K562 (cell line): ENCODE data around the gene GNG5.

Experiments
- AFF4 ChIP-seq: sonication (generic); formaldehyde crosslinking; IDR thresholded peaks from 2 replicates; pipeline ENCODE4 v1.8.0; 2023; ENCODE audit warnings: mild to moderate bottlenecking, missing genetic modification reagents
- EP300 ChIP-seq: IDR thresholded peaks from 2 replicates; pipeline ENCODE4 v1.6.1; 2012; ENCODE audit warnings: low read length, improper control_type of control experiment
- MLLT1 ChIP-seq, 2 experiments: fragments of 450-650 bp; IDR thresholded peaks; 2 replicates each; pipeline ENCODE4 v1.6.1; 2016
- POLR2A ChIP-seq: fragments of 450-650 bp; conservative IDR thresholded peaks from 2 replicates; pipeline ENCODE4 v1.6.1; 2016
- RBBP5 ChIP-seq: fragments of 200-600 bp; sonication (generic); IDR thresholded peaks from 2 replicates; pipeline ENCODE4 v1.6.1; 2012; ENCODE audit warnings: borderline replicate concordance, mild to moderate bottlenecking, low read length, control low read depth, inconsistent platforms; ENCODE audit not compliant: insufficient read depth, poor library complexity, severe bottlenecking
- STAT6 ChIP-seq: sonication (generic); formaldehyde crosslinking; IDR thresholded peaks from 2 replicates; pipeline ENCODE4 v1.8.1; 2023; ENCODE audit warnings: mild to moderate bottlenecking, missing genetic modification reagents
- TF ChIP-seq, protein P1 (sequence below), 3 experiments: IDR thresholded peaks in 2 of 3; conservative IDR thresholded peaks in 1 of 3; 2 replicates each; pipeline ENCODE4 v1.5.1; 2011 to 2012; ENCODE audit warnings: low read length in 3 of 3, mild to moderate bottlenecking in 3 of 3, control low read depth in 2 of 3, improper control_type of control experiment in 1 of 3, inconsistent platforms in 1 of 3, low read depth in 1 of 3, mixed read lengths in 1 of 3, moderate library complexity in 1 of 3; ENCODE audit not compliant: insufficient read depth in 2 of 3
- TF ChIP-seq, protein P2 (sequence below): sonication (generic); formaldehyde crosslinking; IDR thresholded peaks from 2 replicates; pipeline ENCODE4 v1.8.0; 2022; ENCODE audit warnings: mild to moderate bottlenecking, missing genetic modification reagents, borderline replicate concordance
- TF ChIP-seq, protein P3 (sequence below): sonication (generic); formaldehyde crosslinking; IDR thresholded peaks from 2 replicates; pipeline ENCODE4 v1.5.0; 2020; ENCODE audit warnings: missing genetic modification reagents

DNA sequence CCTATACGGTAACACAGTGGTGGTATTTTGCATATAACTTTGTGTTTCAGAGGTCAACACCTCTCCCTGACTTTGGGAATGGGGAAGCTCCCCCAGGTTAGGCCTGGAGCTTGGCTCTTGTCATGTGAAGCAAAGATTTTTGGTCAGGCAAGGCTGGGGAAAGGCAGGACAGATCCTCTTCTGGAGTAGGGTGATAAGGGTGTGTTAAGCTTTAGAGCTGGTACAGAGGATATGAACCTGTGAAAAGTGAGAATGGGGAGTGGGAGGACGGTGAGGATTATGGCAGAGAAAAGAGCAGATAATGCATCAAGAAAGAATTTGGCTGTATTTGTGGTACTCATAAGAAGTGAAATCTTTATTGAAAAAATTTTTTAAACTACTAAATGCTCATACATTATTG lies 25.1 kb downstream of the GNG5 start:
- TF ChIP-seq AFF4 (CRISPR knock-in tag) (no peak), STAT6 (CRISPR knock-in tag) (no peak), EP300 (peak; percentile 59; the same call in 1 of the 2 replicates), MLLT1 (IDR thresholded peaks at IDR 0.05) (no peak), POLR2A (no peak), RBBP5 (no peak)
- TF ChIP-seq, protein P1, sequence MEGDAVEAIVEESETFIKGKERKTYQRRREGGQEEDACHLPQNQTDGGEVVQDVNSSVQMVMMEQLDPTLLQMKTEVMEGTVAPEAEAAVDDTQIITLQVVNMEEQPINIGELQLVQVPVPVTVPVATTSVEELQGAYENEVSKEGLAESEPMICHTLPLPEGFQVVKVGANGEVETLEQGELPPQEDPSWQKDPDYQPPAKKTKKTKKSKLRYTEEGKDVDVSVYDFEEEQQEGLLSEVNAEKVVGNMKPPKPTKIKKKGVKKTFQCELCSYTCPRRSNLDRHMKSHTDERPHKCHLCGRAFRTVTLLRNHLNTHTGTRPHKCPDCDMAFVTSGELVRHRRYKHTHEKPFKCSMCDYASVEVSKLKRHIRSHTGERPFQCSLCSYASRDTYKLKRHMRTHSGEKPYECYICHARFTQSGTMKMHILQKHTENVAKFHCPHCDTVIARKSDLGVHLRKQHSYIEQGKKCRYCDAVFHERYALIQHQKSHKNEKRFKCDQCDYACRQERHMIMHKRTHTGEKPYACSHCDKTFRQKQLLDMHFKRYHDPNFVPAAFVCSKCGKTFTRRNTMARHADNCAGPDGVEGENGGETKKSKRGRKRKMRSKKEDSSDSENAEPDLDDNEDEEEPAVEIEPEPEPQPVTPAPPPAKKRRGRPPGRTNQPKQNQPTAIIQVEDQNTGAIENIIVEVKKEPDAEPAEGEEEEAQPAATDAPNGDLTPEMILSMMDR (IDR thresholded peaks at IDR 0.05 in 2 of 3, conservative IDR thresholded peaks at IDR 0.05 in 1 of 3; ENCODE audit: insufficient read depth in 2 of 3, low read depth in 1 of 3, low read length in 3 of 3), result no peak
- TF ChIP-seq, protein P2, sequence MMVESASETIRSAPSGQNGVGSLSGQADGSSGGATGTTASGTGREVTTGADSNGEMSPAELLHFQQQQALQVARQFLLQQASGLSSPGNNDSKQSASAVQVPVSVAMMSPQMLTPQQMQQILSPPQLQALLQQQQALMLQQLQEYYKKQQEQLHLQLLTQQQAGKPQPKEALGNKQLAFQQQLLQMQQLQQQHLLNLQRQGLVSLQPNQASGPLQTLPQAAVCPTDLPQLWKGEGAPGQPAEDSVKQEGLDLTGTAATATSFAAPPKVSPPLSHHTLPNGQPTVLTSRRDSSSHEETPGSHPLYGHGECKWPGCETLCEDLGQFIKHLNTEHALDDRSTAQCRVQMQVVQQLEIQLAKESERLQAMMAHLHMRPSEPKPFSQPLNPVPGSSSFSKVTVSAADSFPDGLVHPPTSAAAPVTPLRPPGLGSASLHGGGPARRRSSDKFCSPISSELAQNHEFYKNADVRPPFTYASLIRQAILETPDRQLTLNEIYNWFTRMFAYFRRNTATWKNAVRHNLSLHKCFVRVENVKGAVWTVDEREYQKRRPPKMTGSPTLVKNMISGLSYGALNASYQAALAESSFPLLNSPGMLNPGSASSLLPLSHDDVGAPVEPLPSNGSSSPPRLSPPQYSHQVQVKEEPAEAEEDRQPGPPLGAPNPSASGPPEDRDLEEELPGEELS (CRISPR knock-in tag), result no peak
- TF ChIP-seq, protein P3, sequence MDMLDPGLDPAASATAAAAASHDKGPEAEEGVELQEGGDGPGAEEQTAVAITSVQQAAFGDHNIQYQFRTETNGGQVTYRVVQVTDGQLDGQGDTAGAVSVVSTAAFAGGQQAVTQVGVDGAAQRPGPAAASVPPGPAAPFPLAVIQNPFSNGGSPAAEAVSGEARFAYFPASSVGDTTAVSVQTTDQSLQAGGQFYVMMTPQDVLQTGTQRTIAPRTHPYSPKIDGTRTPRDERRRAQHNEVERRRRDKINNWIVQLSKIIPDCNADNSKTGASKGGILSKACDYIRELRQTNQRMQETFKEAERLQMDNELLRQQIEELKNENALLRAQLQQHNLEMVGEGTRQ, result no peak
